ENCODE results near the gene CTPS1.

Gene CTPS1

GRCh38 chr1:41010345-41010744, 30.8 kb downstream of the CTPS1 start:
- H3K36me3 ChIP-seq (ENCODE audit: control insufficient read depth, insufficient read depth, low read length): peaks cover 46% of the 10 kb centered on the region

DNA sequence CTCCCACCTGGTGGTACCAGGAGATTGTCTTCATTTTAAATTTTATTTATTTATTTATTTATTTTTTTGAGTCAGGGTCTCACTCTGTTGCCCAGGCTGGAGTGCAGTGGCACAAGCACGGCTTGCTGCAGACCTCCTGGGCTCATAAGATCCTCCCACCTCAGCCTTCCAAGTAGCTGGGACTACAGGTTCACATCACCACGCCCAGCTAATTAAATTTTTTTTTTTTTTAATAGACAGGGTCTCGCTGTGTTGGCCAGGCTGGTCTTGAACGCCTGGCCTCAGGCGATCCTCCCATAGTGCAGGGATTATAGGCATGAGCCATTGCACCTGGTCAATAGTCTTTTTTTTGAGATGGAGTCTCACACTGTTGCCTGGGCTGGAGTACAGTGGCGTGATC, 33.5 kb downstream of the CTPS1 start:
- TF ChIP-seq CTCF (IDR thresholded peaks at IDR 0.05; ENCODE audit: insufficient read depth, low read length, poor library complexity, severe bottlenecking): no peak
- Histone ChIP-seq H3K36me3 (ENCODE audit: control insufficient read depth, insufficient read depth, low read length) (peaks cover 43% of the 10 kb centered on the region), H3K27me3 (replicated peaks; ENCODE audit: control insufficient read depth, insufficient read depth, low read length) (no peaks in the 10 kb centered on the region), H3K4me3 (replicated peaks; ENCODE audit: low read depth, low read length) (no peak overlapping the region)
- no peak for DNase-seq (ENCODE audit: extremely low read depth, insufficient read length)

More at GRCh38 chr1:41010345-41010744, 30.8 kb downstream of the CTPS1 start:
- TF ChIP-seq CTCF (IDR thresholded peaks at IDR 0.05; ENCODE audit: insufficient read depth, low read length, poor library complexity, severe bottlenecking): no peak
- no peak overlapping the region for H3K4me3 ChIP-seq (replicated peaks; ENCODE audit: low read depth, low read length)
- no peak for DNase-seq (ENCODE audit: extremely low read depth, insufficient read length)
- H3K27me3 ChIP-seq (replicated peaks; ENCODE audit: control insufficient read depth, insufficient read depth, low read length): no peaks in the 10 kb centered on the region

DNA sequence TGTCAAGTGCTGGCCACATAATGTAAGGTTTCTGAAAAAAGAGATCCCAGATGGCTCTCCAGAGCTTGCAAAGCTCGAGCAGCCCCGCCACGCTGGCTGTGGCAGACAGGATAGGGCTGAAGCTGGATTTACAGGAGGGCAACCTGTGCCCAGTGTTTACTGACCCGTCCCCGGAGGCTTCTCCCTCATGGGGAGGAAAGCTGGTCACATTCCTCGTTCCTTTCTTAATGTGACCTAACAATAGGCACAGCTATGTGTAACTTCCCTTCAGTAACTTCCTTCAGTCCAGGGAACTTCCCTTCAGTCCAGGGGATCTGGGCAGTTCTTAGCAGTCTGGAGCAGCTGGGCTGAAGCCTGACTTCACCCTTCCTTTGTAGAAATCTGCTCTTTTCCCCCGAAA, 34.3 kb downstream of the CTPS1 start:
- H3K4me3 ChIP-seq (replicated peaks; ENCODE audit: low read depth, low read length): no peak overlapping the region
- no peak for TF ChIP-seq CTCF (IDR thresholded peaks at IDR 0.05; ENCODE audit: insufficient read depth, low read length, poor library complexity, severe bottlenecking)
- DNase-seq (ENCODE audit: extremely low read depth, insufficient read length): no peak
- no peaks in the 10 kb centered on the region for H3K27me3 ChIP-seq (replicated peaks; ENCODE audit: control insufficient read depth, insufficient read depth, low read length)
- H3K36me3 ChIP-seq (ENCODE audit: control insufficient read depth, insufficient read depth, low read length): peaks cover 45% of the 10 kb centered on the region

GRCh38 chr1:41014871-41015270, 35.4 kb downstream of the CTPS1 start:
- peaks cover 36% of the 10 kb centered on the region for H3K36me3 ChIP-seq (ENCODE audit: control insufficient read depth, insufficient read depth, low read length)
- H3K27me3 ChIP-seq (replicated peaks; ENCODE audit: control insufficient read depth, insufficient read depth, low read length): no peaks in the 10 kb centered on the region
- no peak for DNase-seq (ENCODE audit: extremely low read depth, insufficient read length)
- TF ChIP-seq CTCF (IDR thresholded peaks at IDR 0.05; ENCODE audit: insufficient read depth, low read length, poor library complexity, severe bottlenecking): no peak
- H3K4me3 ChIP-seq (replicated peaks; ENCODE audit: low read depth, low read length): no peak overlapping the region

DNA sequence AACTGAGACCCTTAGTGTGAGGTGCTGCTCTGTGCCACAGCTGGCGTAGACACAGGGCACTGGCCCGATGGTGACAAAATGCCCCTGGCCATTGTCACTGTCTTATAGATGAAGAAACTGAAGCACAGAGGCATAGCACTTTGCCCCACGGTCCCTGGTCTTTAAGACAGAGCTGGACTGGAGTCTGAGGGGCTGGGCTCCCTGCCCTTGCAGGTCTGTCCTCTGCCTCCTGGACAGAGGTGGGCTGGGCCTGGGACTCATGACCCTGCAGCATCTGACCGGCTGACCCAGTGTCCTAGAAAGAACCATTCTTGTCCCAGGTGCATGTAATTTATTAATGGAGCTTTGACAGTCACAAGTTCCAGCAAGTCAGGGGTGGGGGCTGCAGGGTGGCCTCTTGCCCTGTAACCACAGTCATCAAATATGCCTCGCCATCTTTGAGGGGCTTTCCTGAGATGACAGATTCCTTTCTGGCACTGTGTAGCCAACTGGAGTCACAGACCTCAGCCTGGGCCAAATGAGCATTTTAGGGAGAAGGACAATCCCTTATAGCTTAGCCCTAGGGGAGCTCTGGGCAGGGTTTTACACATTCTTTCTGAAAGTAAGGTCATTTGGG, 35.9 kb downstream of the CTPS1 start:
- H3K36me3 ChIP-seq (ENCODE audit: control insufficient read depth, insufficient read depth, low read length): peaks cover 34% of the 10 kb centered on the region
- no peak for DNase-seq (ENCODE audit: extremely low read depth, insufficient read length)
- no peak overlapping the region for H3K4me3 ChIP-seq (replicated peaks; ENCODE audit: low read depth, low read length)
- no peaks in the 10 kb centered on the region for H3K27me3 ChIP-seq (replicated peaks; ENCODE audit: control insufficient read depth, insufficient read depth, low read length)
- no peak for TF ChIP-seq CTCF (IDR thresholded peaks at IDR 0.05; ENCODE audit: insufficient read depth, low read length, poor library complexity, severe bottlenecking)
